Measurements from ENCODE around the gene JARID2.

Gene JARID2

DNA sequence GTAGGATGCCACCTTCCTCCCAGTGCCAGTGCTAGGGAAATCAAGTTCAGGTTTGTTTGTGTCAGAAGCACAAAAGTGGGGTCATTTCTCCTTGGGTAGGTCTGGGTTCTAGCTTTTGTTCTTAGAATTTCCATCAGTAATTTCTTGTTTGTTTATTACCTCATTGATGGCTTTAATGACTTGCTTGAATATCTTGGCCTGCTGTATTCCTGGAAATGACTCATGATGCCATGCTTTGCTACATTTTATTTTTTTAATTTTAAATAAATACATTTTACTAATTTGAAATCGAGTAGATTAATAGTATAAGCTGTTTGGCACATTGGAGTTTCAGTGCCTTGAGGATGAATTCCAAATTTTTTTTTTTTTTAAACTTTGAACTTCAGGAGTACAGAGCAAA is 189.6 kb downstream of the JARID2 start:
- Histone ChIP-seq H3K27me3 (replicated peaks; ENCODE audit: control insufficient read depth, insufficient read depth, low read length) (no peaks in the 10 kb centered on the region), H3K9ac (ENCODE audit: low read length) (no peak overlapping the region), H3K9me3 (ENCODE audit: control insufficient read depth, low read length) (peaks cover 7% of the 10 kb centered on the region), H3K4me3 (ENCODE audit: low read length) (no peak overlapping the region), H3K4me1 (ENCODE audit: control insufficient read depth, insufficient read depth, low read length) (peaks cover 50% of the 10 kb centered on the region), H3K36me3 (ENCODE audit: control insufficient read depth, insufficient read depth, low read length, severe bottlenecking) (no peaks in the 10 kb centered on the region)
- no peak for DNase-seq (ENCODE audit: low read depth)

- Histone ChIP-seq H3K4me1 (ENCODE audit: control insufficient read depth, insufficient read depth, low read length) (peaks cover 50% of the 10 kb centered on the region), H3K36me3 (ENCODE audit: control insufficient read depth, insufficient read depth, low read length, severe bottlenecking) (no peaks in the 10 kb centered on the region), H3K9me3 (ENCODE audit: control insufficient read depth, low read length) (peaks cover 7% of the 10 kb centered on the region), H3K27me3 (replicated peaks; ENCODE audit: control insufficient read depth, insufficient read depth, low read length) (no peaks in the 10 kb centered on the region), H3K9ac (ENCODE audit: low read length) (no peak overlapping the region), H3K4me3 (ENCODE audit: low read length) (no peak overlapping the region)
- DNase-seq (ENCODE audit: low read depth) = no peak
These were observed 190.6 kb downstream of the JARID2 start for GRCh38 chr6:15436451-15436850.

GRCh38 chr6:15437090-15437635 is 191.3 kb downstream of the JARID2 start:
- Histone ChIP-seq H3K27me3 (replicated peaks; ENCODE audit: control insufficient read depth, insufficient read depth, low read length) (no peaks in the 10 kb centered on the region), H3K9ac (ENCODE audit: low read length) (no peak overlapping the region), H3K4me1 (ENCODE audit: control insufficient read depth, insufficient read depth, low read length) (peaks cover 48% of the 10 kb centered on the region), H3K36me3 (ENCODE audit: control insufficient read depth, insufficient read depth, low read length, severe bottlenecking) (no peaks in the 10 kb centered on the region), H3K9me3 (ENCODE audit: control insufficient read depth, low read length) (peaks cover 7% of the 10 kb centered on the region), H3K4me3 (ENCODE audit: low read length) (no peak overlapping the region)
- DNase-seq (ENCODE audit: low read depth) = no peak

- H3K36me3 ChIP-seq (ENCODE audit: control insufficient read depth, insufficient read depth, low read length, severe bottlenecking) = no peaks in the 10 kb centered on the region
- H3K27me3 ChIP-seq (replicated peaks; ENCODE audit: control insufficient read depth, insufficient read depth, low read length) = no peaks in the 10 kb centered on the region
- no peak overlapping the region for H3K9ac ChIP-seq (ENCODE audit: low read length)
- peaks cover 50% of the 10 kb centered on the region for H3K4me1 ChIP-seq (ENCODE audit: control insufficient read depth, insufficient read depth, low read length)
- H3K4me3 ChIP-seq (ENCODE audit: low read length) = no peak overlapping the region
- DNase-seq (ENCODE audit: low read depth) = no peak
- H3K9me3 ChIP-seq (ENCODE audit: control insufficient read depth, low read length) = peaks cover 7% of the 10 kb centered on the region
These were observed 193.6 kb downstream of the JARID2 start for GRCh38 chr6:15439410-15440025.

GRCh38 chr6:15440040-15440439 is 194.2 kb downstream of the JARID2 start:
- Histone ChIP-seq H3K4me1 (ENCODE audit: control insufficient read depth, insufficient read depth, low read length) (peaks cover 50% of the 10 kb centered on the region), H3K4me3 (ENCODE audit: low read length) (no peak overlapping the region), H3K36me3 (ENCODE audit: control insufficient read depth, insufficient read depth, low read length, severe bottlenecking) (no peaks in the 10 kb centered on the region), H3K9ac (ENCODE audit: low read length) (no peak overlapping the region), H3K9me3 (ENCODE audit: control insufficient read depth, low read length) (peaks cover 3% of the 10 kb centered on the region), H3K27me3 (replicated peaks; ENCODE audit: control insufficient read depth, insufficient read depth, low read length) (no peaks in the 10 kb centered on the region)
- DNase-seq (ENCODE audit: low read depth) = no peak

DNA sequence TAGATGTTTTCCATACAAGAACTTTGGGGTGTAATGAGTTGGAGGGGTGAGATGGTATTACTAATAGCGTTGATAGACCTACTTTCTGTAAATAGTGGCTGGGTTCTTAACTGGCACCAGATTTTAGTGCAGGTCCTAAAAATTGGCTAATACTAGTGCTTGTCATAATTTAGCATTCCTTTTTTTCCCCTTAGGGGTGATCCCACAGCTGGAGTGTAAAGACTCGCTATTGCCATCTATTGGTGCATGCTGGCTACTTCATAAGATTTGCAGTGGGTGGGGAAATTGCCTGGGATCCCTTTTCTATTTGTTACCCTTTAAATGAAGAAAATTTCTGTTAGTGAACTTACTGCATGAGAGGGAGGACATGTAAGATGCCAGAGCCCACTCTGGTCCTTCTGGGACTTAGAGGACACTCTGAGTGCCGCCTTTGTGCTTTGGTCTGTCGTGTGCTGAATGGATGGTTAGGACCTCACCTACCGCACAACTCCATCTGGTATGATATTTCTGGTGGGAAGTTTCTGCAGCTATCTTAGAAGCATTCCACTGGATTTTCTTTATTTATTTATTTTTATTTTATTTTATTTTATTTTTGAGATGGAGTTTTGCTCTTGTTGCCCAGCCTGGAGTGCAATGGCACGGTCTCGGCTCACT is 195.5 kb downstream of the JARID2 start:
- no peak overlapping the region for H3K9ac ChIP-seq (ENCODE audit: low read length)
- peaks cover 57% of the 10 kb centered on the region for H3K4me1 ChIP-seq (ENCODE audit: control insufficient read depth, insufficient read depth, low read length)
- H3K9me3 ChIP-seq (ENCODE audit: control insufficient read depth, low read length) = no peaks in the 10 kb centered on the region
- no peaks in the 10 kb centered on the region for H3K27me3 ChIP-seq (replicated peaks; ENCODE audit: control insufficient read depth, insufficient read depth, low read length)
- no peaks in the 10 kb centered on the region for H3K36me3 ChIP-seq (ENCODE audit: control insufficient read depth, insufficient read depth, low read length, severe bottlenecking)
- DNase-seq (ENCODE audit: low read depth) = peak; percentile 93
- H3K4me3 ChIP-seq (ENCODE audit: low read length) = no peak overlapping the region

DNA sequence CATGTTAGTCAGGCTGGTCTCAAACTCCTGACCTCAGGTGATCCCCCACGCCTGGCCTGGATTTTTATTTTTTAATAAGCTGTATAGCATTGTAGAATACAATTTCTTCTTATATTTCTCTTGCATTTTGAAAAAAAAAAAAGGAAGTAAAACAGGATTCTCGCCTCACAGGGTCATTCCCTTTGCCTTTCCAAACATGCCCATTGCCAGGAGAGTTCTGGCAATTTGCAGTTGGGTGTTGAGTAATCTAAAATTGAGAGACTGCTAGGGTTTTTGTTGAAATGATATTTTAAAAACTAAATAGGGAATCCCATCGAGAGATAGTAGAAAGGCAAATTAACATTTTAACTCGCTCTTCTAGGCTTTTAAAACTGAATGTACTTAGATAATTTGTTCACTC is 196.1 kb downstream of the JARID2 start:
- Histone ChIP-seq H3K4me3 (ENCODE audit: low read length) (peak overlapping the region; percentile 10), H3K36me3 (ENCODE audit: control insufficient read depth, insufficient read depth, low read length, severe bottlenecking) (no peaks in the 10 kb centered on the region), H3K27me3 (replicated peaks; ENCODE audit: control insufficient read depth, insufficient read depth, low read length) (no peaks in the 10 kb centered on the region), H3K9ac (ENCODE audit: low read length) (peak overlapping the region; percentile 35), H3K9me3 (ENCODE audit: control insufficient read depth, low read length) (no peaks in the 10 kb centered on the region), H3K4me1 (ENCODE audit: control insufficient read depth, insufficient read depth, low read length) (peaks cover 57% of the 10 kb centered on the region)
- no peak for DNase-seq (ENCODE audit: low read depth)

DNA sequence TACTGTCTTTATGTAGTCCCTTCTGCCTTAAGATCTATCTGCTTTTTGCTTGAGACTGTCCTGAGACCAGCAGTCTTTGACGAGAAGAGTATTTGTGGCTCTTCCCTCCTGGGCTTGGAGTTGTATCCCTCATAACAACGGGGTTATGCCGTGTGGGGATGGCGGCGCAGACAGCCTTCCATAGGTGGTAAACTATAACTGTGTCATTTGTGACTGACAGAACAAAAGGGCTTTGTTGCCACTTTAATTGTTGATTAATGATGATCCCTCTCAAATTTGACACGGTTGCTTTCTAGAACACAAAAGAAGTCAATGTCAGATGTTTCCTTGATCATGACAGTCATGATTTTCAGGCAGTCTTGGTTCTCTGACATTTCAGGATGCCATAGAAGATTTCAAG is 196.6 kb downstream of the JARID2 start:
- DNase-seq (ENCODE audit: low read depth) = no peak
- peaks cover 57% of the 10 kb centered on the region for H3K4me1 ChIP-seq (ENCODE audit: control insufficient read depth, insufficient read depth, low read length)
- peak overlapping the region; percentile 35 for H3K9ac ChIP-seq (ENCODE audit: low read length)
- peak overlapping the region; percentile 10 for H3K4me3 ChIP-seq (ENCODE audit: low read length)
- no peaks in the 10 kb centered on the region for H3K27me3 ChIP-seq (replicated peaks; ENCODE audit: control insufficient read depth, insufficient read depth, low read length)
- no peaks in the 10 kb centered on the region for H3K9me3 ChIP-seq (ENCODE audit: control insufficient read depth, low read length)
- H3K36me3 ChIP-seq (ENCODE audit: control insufficient read depth, insufficient read depth, low read length, severe bottlenecking) = no peaks in the 10 kb centered on the region

DNA sequence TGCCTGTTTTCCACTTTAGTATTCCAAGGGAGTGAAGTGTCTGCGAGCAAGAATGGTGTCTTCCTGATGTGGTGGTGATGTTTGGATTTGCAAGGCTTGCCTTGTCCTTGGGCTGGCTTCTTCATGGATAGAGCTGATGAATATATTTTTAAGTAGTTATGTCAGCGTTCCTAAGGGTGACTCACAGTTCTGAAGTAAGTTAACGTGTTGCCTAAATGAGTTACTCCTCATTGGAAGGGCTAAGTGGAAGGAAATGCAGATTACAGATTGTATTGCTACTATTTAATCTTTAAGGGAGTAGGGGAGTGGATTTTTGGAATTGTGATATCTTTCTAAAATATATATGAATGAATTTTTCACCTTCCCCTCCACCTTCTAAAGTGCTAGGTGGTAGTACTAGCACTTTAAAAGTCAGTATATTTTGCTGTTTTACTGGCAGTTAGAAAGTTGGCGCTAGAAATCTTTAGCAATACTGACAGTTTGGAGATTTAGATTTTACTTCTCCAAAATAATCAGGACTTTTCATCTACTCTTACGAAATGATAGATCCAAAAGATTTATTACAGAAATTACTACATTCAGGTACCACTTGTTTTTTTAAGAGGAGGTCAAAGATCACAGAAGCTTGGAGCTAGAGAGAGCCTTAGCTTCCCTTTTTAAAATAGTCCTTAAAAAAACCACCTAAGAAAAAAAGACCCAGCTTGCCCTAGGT is 197.4 kb downstream of the JARID2 start:
- peak; percentile 74 for DNase-seq (ENCODE audit: low read depth)
- no peaks in the 10 kb centered on the region for H3K9me3 ChIP-seq (ENCODE audit: control insufficient read depth, low read length)
- H3K27me3 ChIP-seq (replicated peaks; ENCODE audit: control insufficient read depth, insufficient read depth, low read length) = no peaks in the 10 kb centered on the region
- H3K4me1 ChIP-seq (ENCODE audit: control insufficient read depth, insufficient read depth, low read length) = peaks cover 57% of the 10 kb centered on the region
- no peaks in the 10 kb centered on the region for H3K36me3 ChIP-seq (ENCODE audit: control insufficient read depth, insufficient read depth, low read length, severe bottlenecking)
- H3K9ac ChIP-seq (ENCODE audit: low read length) = no peak overlapping the region
- no peak overlapping the region for H3K4me3 ChIP-seq (ENCODE audit: low read length)

DNA sequence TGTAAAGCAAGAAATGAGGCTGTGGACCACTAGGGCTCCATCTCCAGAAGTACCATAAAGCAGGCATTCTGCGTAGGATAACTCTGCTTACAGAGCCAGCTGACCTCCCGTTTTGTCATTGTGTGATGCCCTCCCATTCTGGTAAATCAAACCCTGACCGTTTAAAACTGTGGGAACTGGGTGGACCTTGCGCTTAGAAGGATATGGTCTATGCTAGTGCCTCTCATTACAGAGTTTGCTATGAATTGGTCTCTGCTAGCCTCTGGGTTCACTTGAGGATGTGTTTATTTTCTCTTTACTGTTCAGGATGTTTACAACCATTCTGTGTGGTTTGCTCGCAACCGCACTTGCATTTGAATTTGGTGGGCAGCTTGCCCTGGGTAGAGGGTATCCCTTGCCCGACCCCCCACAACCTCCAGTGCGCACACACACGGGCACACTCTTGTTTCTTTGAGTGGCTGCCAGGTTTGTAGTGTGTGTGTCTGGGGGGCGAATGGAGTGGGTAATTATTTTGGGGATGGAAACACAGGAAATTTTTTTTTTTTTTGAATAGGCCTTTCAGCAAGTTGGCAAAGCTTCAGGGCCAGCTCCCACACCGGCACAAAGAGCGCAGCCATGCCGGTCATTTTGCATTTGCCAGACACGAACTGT is 198.3 kb downstream of the JARID2 start:
- Histone ChIP-seq H3K4me3 (ENCODE audit: low read length) (no peak overlapping the region), H3K9me3 (ENCODE audit: control insufficient read depth, low read length) (no peaks in the 10 kb centered on the region), H3K9ac (ENCODE audit: low read length) (no peak overlapping the region), H3K36me3 (ENCODE audit: control insufficient read depth, insufficient read depth, low read length, severe bottlenecking) (no peaks in the 10 kb centered on the region), H3K27me3 (replicated peaks; ENCODE audit: control insufficient read depth, insufficient read depth, low read length) (no peaks in the 10 kb centered on the region), H3K4me1 (ENCODE audit: control insufficient read depth, insufficient read depth, low read length) (peaks cover 56% of the 10 kb centered on the region)
- DNase-seq (ENCODE audit: low read depth) = no peak

GRCh38 chr6:15444881-15445280 is 199.0 kb downstream of the JARID2 start:
- Histone ChIP-seq H3K9ac (ENCODE audit: low read length) (no peak overlapping the region), H3K27me3 (replicated peaks; ENCODE audit: control insufficient read depth, insufficient read depth, low read length) (no peaks in the 10 kb centered on the region), H3K36me3 (ENCODE audit: control insufficient read depth, insufficient read depth, low read length, severe bottlenecking) (no peaks in the 10 kb centered on the region), H3K4me3 (ENCODE audit: low read length) (no peak overlapping the region), H3K4me1 (ENCODE audit: control insufficient read depth, insufficient read depth, low read length) (peaks cover 53% of the 10 kb centered on the region), H3K9me3 (ENCODE audit: control insufficient read depth, low read length) (no peaks in the 10 kb centered on the region)
- no peak for DNase-seq (ENCODE audit: low read depth)

Measured in adipocyte (in vitro differentiated cells).